Breast epithelium (tissue), 3 donors: ENCODE measurements around the gene EHMT1.

Experiments used
- POLR2A ChIP-seq: fragments of 450-650 bp; IDR thresholded peaks from one replicate; pipeline ENCODE4 v1.6.1; 2016; ENCODE audit warnings: antibody characterized with exemption, mild to moderate bottlenecking, moderate library complexity
- POLR2AphosphoS5 ChIP-seq, 3 donors: sonication (generic); formaldehyde crosslinking; IDR thresholded peaks; one replicate each; pipeline ENCODE4 v1.6.1; 2017; ENCODE audit warnings: antibody characterized with exemption in 3 of 3

DNA sequence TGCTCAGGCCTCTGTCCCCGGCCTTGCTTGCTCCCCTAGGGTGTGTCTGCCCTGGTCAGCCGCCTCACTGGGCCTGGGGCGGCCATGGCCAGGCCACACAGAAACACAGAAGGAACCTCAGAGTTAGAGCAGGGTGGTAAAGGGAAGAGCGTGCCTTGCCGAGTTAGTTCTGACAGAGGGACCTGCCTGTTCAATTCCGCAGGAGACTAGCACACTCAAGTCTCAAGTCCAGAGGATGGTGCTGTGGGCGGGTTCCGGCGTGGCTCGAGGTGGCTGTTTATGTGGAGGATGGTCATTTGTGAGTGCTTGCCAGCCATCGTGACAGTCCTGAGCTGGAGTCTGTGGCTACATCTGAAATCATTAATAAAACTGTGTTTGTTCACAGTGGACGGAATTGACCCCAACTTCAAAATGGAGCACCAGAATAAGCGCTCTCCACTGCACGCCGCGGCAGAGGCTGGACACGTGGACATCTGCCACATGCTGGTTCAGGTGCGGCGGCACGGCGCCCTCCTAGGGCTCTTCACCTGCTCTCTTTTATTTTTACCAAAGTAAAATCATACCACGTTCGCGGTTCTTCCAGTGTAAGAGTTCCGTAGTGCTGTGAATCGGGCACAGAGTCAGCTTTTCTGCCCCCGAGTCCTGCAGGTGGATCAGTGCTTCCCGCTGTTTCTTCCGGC, 163.2 kb downstream of the EHMT1 start:
- TF ChIP-seq POLR2AphosphoS5 (IDR thresholded peaks at IDR 0.05) (no peak), POLR2A (no peak)
